H9 (cell line): ENCODE results near the gene NPC1L1. TPM values are rescaled to one million over a fixed set of nuclear protein-coding genes. Genes with fewer than 3 reads are reported as not detected.

ENCODE experiments used
- DNase-seq: peaks from one replicate; pipeline ENCODE4 v3.0.0-alpha.2; 2017
- H2AFZ ChIP-seq: one replicate; pipeline ENCODE4 v1.6.1; 2013; ENCODE audit warnings: mild to moderate bottlenecking, low read length, control low read depth, moderate library complexity
- H2AK5ac ChIP-seq: 2 replicates; pipeline ENCODE4 v1.6.1; 2013; ENCODE audit warnings: low read length, control low read depth, mixed read lengths; ENCODE audit not compliant: insufficient read length
- H2BK120ac ChIP-seq: one replicate; pipeline ENCODE4 v1.6.1; 2013; ENCODE audit warnings: low read depth, mild to moderate bottlenecking, low read length, control low read depth, inconsistent platforms; ENCODE audit not compliant: poor library complexity, severe bottlenecking
- H2BK12ac ChIP-seq: 2 replicates; pipeline ENCODE4 v1.6.1; 2013; ENCODE audit warnings: low read length, control low read depth, mixed read lengths, low read depth; ENCODE audit not compliant: insufficient read length
- H2BK15ac ChIP-seq: 2 replicates; pipeline ENCODE4 v1.6.1; 2013; ENCODE audit warnings: low read depth, low read length, control low read depth
- H2BK20ac ChIP-seq: one replicate; pipeline ENCODE4 v1.6.1; 2013; ENCODE audit warnings: low read depth, mild to moderate bottlenecking, low read length, control low read depth, inconsistent platforms; ENCODE audit not compliant: poor library complexity, severe bottlenecking
- H2BK5ac ChIP-seq: 2 replicates; pipeline ENCODE4 v1.6.1; 2013; ENCODE audit warnings: low read length, control low read depth, mixed read lengths; ENCODE audit not compliant: insufficient read length
- H3K14ac ChIP-seq: 2 replicates; pipeline ENCODE4 v1.6.1; 2013; ENCODE audit warnings: low read length, control low read depth; ENCODE audit not compliant: insufficient read depth
- H3K18ac ChIP-seq: 2 replicates; pipeline ENCODE4 v1.6.1; 2013; ENCODE audit warnings: low read depth, mild to moderate bottlenecking, mixed read lengths, low read length, control low read depth; ENCODE audit not compliant: insufficient read length
- H3K23ac ChIP-seq: 2 replicates; pipeline ENCODE4 v1.6.1; 2013; ENCODE audit warnings: low read length, control low read depth, mixed read lengths, low read depth; ENCODE audit not compliant: insufficient read length
- H3K23me2 ChIP-seq: 2 replicates; pipeline ENCODE4 v1.6.1; 2013; ENCODE audit warnings: low read depth, mild to moderate bottlenecking, mixed read lengths, low read length, control low read depth; ENCODE audit not compliant: insufficient read length, poor library complexity, severe bottlenecking
- H3K27ac ChIP-seq: 2 replicates; pipeline ENCODE4 v1.5.1; 2013; ENCODE audit warnings: low read length, control low read depth, mixed read lengths, low read depth; ENCODE audit not compliant: insufficient read length
- H3K27me3 ChIP-seq: 2 replicates; pipeline ENCODE4 v1.6.1; 2013; ENCODE audit warnings: low read length, control low read depth, inconsistent platforms; ENCODE audit not compliant: insufficient read depth
- H3K4ac ChIP-seq: 2 replicates; pipeline ENCODE4 v1.6.1; 2013; ENCODE audit warnings: low read depth, mild to moderate bottlenecking, control low read depth, inconsistent platforms, low read length, moderate library complexity
- H3K4me1 ChIP-seq: 2 replicates; pipeline ENCODE4 v1.6.1; 2013; ENCODE audit warnings: low read length, control low read depth, inconsistent platforms; ENCODE audit not compliant: insufficient read depth
- H3K4me2 ChIP-seq: 2 replicates; pipeline ENCODE4 v1.6.1; 2013; ENCODE audit warnings: low read length, control low read depth, mixed read lengths; ENCODE audit not compliant: insufficient read length, insufficient read depth
- H3K56ac ChIP-seq: 2 replicates; pipeline ENCODE4 v1.6.1; 2013; ENCODE audit warnings: low read depth, mild to moderate bottlenecking, mixed read lengths, low read length, control low read depth; ENCODE audit not compliant: insufficient read length
- H3K79me1 ChIP-seq: 2 replicates; pipeline ENCODE4 v1.6.1; 2013; ENCODE audit warnings: low read depth, mild to moderate bottlenecking, moderate library complexity, low read length, control low read depth, inconsistent platforms; ENCODE audit not compliant: insufficient read depth, poor library complexity, severe bottlenecking
- H3K79me2 ChIP-seq: 2 replicates; pipeline ENCODE4 v1.6.1; 2013; ENCODE audit warnings: low read length, control low read depth, inconsistent platforms; ENCODE audit not compliant: insufficient read depth
- H3K9ac ChIP-seq: 2 replicates; pipeline ENCODE4 v1.6.1; 2013; ENCODE audit warnings: low read length, control low read depth, mixed read lengths; ENCODE audit not compliant: insufficient read length; ENCODE audit errors: extremely low read depth
- H3K9me3 ChIP-seq: one replicate; pipeline ENCODE4 v1.6.1; 2013; ENCODE audit warnings: low read depth, low read length, inconsistent platforms; ENCODE audit not compliant: control insufficient read depth
- H3T11ph ChIP-seq: one replicate; pipeline ENCODE4 v1.6.1; 2013; ENCODE audit warnings: mild to moderate bottlenecking, low read length, control low read depth, inconsistent platforms
- H4K20me1 ChIP-seq: one replicate; pipeline ENCODE4 v1.6.1; 2013; ENCODE audit not compliant: control insufficient read depth, insufficient read length, insufficient read depth
- H4K5ac ChIP-seq: 2 replicates; pipeline ENCODE4 v1.6.1; 2013; ENCODE audit warnings: low read depth, mild to moderate bottlenecking, mixed read lengths, low read length, control low read depth; ENCODE audit not compliant: insufficient read length
- H4K8ac ChIP-seq: replicated peaks from 2 replicates; pipeline ENCODE4 v1.6.1; 2013; ENCODE audit warnings: low read length, control low read depth, mixed read lengths, low read depth; ENCODE audit not compliant: insufficient read length
- H4K91ac ChIP-seq: 2 replicates; pipeline ENCODE4 v1.6.1; 2013; ENCODE audit warnings: low read depth, mild to moderate bottlenecking, moderate library complexity, mixed read lengths, low read length, control low read depth; ENCODE audit not compliant: insufficient read length
- H3K27ac Mint-ChIP-seq, 3 experiments: 2 replicates in 2 of 3; 3 replicates in 1 of 3; pipeline ENCODE4 v1.8.0; 2020 to 2021; ENCODE audit warnings: mixed read lengths in 3 of 3, mild to moderate bottlenecking in 1 of 3, moderate library complexity in 1 of 3
- H3K27me3 Mint-ChIP-seq: 2 replicates; pipeline ENCODE4 v1.8.0; 2021; ENCODE audit warnings: low read depth, mild to moderate bottlenecking, moderate library complexity, mixed read lengths
- H3K36me3 Mint-ChIP-seq, 3 experiments: 2 replicates in 2 of 3; 3 replicates in 1 of 3; pipeline ENCODE4 v1.8.0; 2020 to 2021; ENCODE audit warnings: low read depth in 3 of 3, mixed read lengths in 3 of 3; ENCODE audit not compliant: insufficient read depth in 1 of 3
- H3K4me1 Mint-ChIP-seq, 2 experiments: 2 replicates each; pipeline ENCODE4 v1.8.0; 2020; ENCODE audit warnings: mixed read lengths in 2 of 2
- H3K4me3 Mint-ChIP-seq, 2 experiments: 2 replicates in 1 of 2; 3 replicates in 1 of 2; pipeline ENCODE4 v1.8.0; 2020 to 2021; ENCODE audit warnings: mild to moderate bottlenecking in 2 of 2, mixed read lengths in 2 of 2, moderate library complexity in 1 of 2
- H3K9me3 Mint-ChIP-seq, 2 experiments: 2 replicates in 1 of 2; 3 replicates in 1 of 2; pipeline ENCODE4 v1.8.0; 2020; ENCODE audit warnings: mild to moderate bottlenecking in 2 of 2, mixed read lengths in 2 of 2, moderate library complexity in 1 of 2
- CTCF ChIP-seq: fragments of 200-600 bp; sonication (generic); conservative IDR thresholded peaks from 3 replicates; pipeline ENCODE4 v1.8.0; 2021; ENCODE audit warnings: antibody characterized with exemption, mild to moderate bottlenecking
- WGBS: extraction: QIAGEN DNeasy Blood & Tissue Kit; methylation state at CpG from one replicate; pipeline ENCODE4 v1.1.7; 2013; ENCODE audit warnings: missing lambda C conversion rate, low lambda C conversion rate, mixed read lengths; ENCODE audit not compliant: insufficient read length; ENCODE audit errors: extremely low coverage; 5-methylcytosine and 5-hydroxymethylcytosine counted together
- total RNA-seq: library from RNA; stranded (reverse); gene quantifications from 2 replicates; pipeline ENCODE4 v1.2.1, GENCODE V29; 2021

The NPC1L1 gene
- total RNA-seq, 1 experiment from 2014 or later: 0.11 TPM

GRCh38 chr7:44467217-44467548, 73.9 kb downstream of the NPC1L1 start:
- Histone ChIP-seq H4K5ac (no peak overlapping the region), H2BK120ac (no peak overlapping the region), H3K79me2 (peaks cover 7% of the 10 kb centered on the region), H3K23me2 (no peaks in the 10 kb centered on the region), H3K4me1 (no peaks in the 10 kb centered on the region), H3T11ph (no peak overlapping the region), H2AFZ (no peak overlapping the region), H3K18ac (no peak overlapping the region), H3K56ac (no peak overlapping the region), H2BK5ac (no peak overlapping the region), H4K91ac (no peak overlapping the region), H3K27me3 (no peaks in the 10 kb centered on the region), H2BK12ac (no peak overlapping the region), H3K79me1 (peaks cover 13% of the 10 kb centered on the region), H3K27ac (no peak overlapping the region), H3K14ac (no peak overlapping the region), H4K20me1 (no peaks in the 10 kb centered on the region), H3K4ac (no peak overlapping the region), H3K4me2 (no peak overlapping the region), H4K8ac (no peak overlapping the region), H2AK5ac (no peak overlapping the region), H3K9ac (no peak overlapping the region), H3K9me3 (no peaks in the 10 kb centered on the region), H3K23ac (no peak overlapping the region), H2BK20ac (no peak overlapping the region), H2BK15ac (no peak overlapping the region)
- Mint-ChIP-seq H3K9me3 (no peaks in the 10 kb centered on the region), H3K27me3 (no peaks in the 10 kb centered on the region), H3K4me1 (no peaks in the 10 kb centered on the region), H3K4me3 (no peak overlapping the region), H3K36me3 (peaks cover 2 to 43% (median 24%) of the 10 kb centered on the region in 3 experiments), H3K27ac (no peak overlapping the region; a peak in 1 of 7 replicates)
- whole genome bisulfite sequencing: no CpG with 5 or more reads among the region's 4 CpGs
- DNase-seq: no peak
- no peak for TF ChIP-seq CTCF
